SK-N-MC (cell line): ENCODE results near the gene MCM9.

Experiments
- EZH2 ChIP-seq: fragments of 200-600 bp; sonication (generic); IDR thresholded peaks from one replicate; pipeline ENCODE4 v1.6.1; 2017; ENCODE audit warnings: antibody characterized with exemption
- POLR2AphosphoS5 ChIP-seq: IDR thresholded peaks from 2 replicates; pipeline ENCODE4 v1.6.1; 2012; ENCODE audit warnings: mild to moderate bottlenecking, low read depth, low read length, borderline replicate concordance

DNA sequence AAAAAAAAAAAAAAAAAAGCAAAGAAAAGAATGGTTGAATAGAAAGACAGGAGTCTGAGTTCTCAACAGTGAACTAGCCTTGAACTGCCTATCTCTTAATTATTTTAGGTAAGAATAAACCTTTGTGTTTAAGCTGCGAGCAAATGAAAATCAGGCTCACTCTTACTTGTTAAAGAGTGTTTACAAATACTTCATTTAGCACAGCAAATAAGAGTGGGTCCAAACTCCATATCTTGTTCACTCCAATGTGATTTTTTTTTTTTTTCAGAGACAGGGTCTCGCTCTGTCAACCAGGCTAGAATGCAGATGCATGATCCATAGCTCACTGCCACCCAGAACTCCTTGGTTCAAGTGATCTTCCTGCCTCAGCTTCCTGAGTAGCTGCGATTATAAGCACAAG, 11.9 kb downstream of the MCM9 start:
- TF ChIP-seq EZH2 (no peak), POLR2AphosphoS5 (no peak)
